ENCODE measurements around the gene KRTAP3-3.

DNA sequence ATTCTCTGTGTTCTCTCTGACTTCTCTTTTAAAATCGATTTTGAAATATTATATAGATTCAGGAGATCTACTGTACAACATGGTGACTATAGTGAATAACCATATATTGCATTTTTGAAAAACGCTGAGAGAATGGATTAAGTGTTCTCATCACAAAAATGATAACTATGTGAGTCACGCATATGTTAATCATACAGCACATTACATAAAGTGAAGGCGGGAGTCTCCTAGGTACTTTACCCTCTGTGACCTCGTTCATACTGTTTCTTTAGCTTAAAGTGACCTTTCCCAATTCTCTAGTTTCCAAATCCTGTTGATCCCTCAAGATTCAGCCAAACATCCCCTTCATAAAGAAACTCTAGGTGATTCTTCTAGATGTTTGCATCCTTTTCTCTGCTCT is 8.8 kb upstream of the KRTAP3-3 start:
- no peak for TF ChIP-seq GATA3 (IDR thresholded peaks at IDR 0.05; ENCODE audit: low read depth, low read length)
- TF ChIP-seq GATA2 (IDR thresholded peaks at IDR 0.05; ENCODE audit: low read depth, low read length) = no peak
